Osteocyte (in vitro differentiated cells): ENCODE results near the gene FAM193A. TPM values are rescaled to one million over a fixed set of nuclear protein-coding genes. Genes with fewer than 3 reads are reported as not detected.
A peak's percentile ranks its signal among the peaks of the same experiment; 100 is the strongest.

Source experiments
- DNase-seq: peaks from one replicate; pipeline ENCODE4 v3.0.0; 2021; ENCODE audit warnings: mixed read lengths; ENCODE audit not compliant: unreplicated experiment; ENCODE audit errors: extremely low spot score
- H3K27ac Mint-ChIP-seq: one replicate; pipeline ENCODE4 v1.8.0; 2021; ENCODE audit warnings: mild to moderate bottlenecking, mixed read lengths; ENCODE audit not compliant: unreplicated experiment
- H3K27me3 Mint-ChIP-seq: one replicate; pipeline ENCODE4 v1.8.0; 2021; ENCODE audit warnings: mixed read lengths; ENCODE audit not compliant: unreplicated experiment
- H3K36me3 Mint-ChIP-seq: one replicate; pipeline ENCODE4 v1.8.0; 2021; ENCODE audit warnings: mixed read lengths; ENCODE audit not compliant: unreplicated experiment
- H3K4me1 Mint-ChIP-seq: one replicate; pipeline ENCODE4 v1.8.0; 2021; ENCODE audit warnings: mixed read lengths; ENCODE audit not compliant: unreplicated experiment
- H3K4me3 Mint-ChIP-seq: one replicate; pipeline ENCODE4 v1.8.0; 2021; ENCODE audit warnings: mild to moderate bottlenecking, moderate library complexity, mixed read lengths; ENCODE audit not compliant: unreplicated experiment
- H3K9me3 Mint-ChIP-seq: one replicate; pipeline ENCODE4 v1.8.0; 2021; ENCODE audit warnings: mixed read lengths; ENCODE audit not compliant: unreplicated experiment
- total RNA-seq: library from RNA; stranded (reverse); gene quantifications from 2 replicates; pipeline ENCODE4 v1.2.1, GENCODE V29; 2021
- TF ChIP-seq, protein P1 (sequence below): fragments of 200-600 bp; sonication (generic); IDR thresholded peaks from 2 replicates; pipeline ENCODE4 v1.5.0; 2021; ENCODE audit warnings: antibody characterized with exemption, mild to moderate bottlenecking, moderate library complexity

Gene FAM193A
- total RNA-seq, 1 donor from 2014 or later: 35.3 TPM

DNA sequence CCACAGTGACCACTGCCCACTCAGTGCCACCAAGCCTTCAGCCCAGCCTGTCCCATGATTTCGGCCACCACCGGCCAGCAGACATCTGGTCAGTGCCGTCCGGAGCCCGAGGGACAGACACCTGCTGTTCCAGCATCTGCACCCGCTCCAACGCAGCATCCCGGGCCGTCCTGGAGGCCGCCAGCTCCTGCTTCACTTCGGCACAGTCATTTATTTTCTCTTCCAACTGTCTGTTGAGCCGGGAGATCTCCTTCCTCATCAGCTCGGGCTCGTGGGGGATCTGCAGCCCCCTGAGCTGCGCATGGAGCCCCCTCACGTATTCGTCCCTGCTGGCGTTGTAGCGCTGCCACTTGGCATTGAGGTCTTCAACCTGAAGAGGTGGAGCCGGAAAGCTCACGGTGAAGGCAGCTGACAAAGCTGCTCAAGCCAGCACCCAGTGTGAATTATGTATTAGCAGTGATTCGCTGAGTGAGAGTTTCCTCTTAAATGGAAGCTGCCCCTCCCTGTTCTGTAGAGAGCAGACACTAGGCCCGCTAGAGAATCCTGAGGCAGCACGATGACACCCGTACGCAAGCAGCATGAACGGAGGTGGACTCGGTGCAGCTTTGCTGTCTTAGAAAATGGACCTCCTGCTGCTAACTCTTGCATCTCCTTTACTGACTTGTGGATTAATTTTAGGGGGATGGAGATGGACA is 208.3 kb downstream of the FAM193A start:
- DNase-seq: no peak
- Mint-ChIP-seq H3K27me3 (no peaks in the 10 kb centered on the region), H3K36me3 (peaks cover 26% of the 10 kb centered on the region), H3K4me3 (no peak overlapping the region), H3K9me3 (no peaks in the 10 kb centered on the region), H3K27ac (no peak overlapping the region), H3K4me1 (peaks cover 24% of the 10 kb centered on the region)
- TF ChIP-seq, protein P1, sequence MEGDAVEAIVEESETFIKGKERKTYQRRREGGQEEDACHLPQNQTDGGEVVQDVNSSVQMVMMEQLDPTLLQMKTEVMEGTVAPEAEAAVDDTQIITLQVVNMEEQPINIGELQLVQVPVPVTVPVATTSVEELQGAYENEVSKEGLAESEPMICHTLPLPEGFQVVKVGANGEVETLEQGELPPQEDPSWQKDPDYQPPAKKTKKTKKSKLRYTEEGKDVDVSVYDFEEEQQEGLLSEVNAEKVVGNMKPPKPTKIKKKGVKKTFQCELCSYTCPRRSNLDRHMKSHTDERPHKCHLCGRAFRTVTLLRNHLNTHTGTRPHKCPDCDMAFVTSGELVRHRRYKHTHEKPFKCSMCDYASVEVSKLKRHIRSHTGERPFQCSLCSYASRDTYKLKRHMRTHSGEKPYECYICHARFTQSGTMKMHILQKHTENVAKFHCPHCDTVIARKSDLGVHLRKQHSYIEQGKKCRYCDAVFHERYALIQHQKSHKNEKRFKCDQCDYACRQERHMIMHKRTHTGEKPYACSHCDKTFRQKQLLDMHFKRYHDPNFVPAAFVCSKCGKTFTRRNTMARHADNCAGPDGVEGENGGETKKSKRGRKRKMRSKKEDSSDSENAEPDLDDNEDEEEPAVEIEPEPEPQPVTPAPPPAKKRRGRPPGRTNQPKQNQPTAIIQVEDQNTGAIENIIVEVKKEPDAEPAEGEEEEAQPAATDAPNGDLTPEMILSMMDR: no peak

DNA sequence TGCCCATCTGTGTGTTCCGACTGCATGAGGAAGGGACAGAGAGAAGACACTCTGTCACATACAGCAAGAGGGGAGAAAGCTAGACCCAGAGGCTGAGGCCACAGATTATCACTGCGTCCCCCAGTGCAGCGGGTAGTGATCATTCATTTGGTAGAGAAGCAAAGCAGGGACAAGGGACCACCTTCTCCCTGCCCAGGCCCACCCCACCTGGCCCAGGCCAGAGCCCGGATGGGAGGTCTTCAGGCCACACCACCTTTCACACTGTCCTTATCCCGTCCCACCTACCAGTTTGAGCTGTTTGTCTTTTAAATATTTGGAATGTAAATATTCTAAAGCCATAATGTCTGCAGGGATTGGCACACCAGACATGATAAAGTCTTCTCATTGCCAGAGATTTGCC is 209.1 kb downstream of the FAM193A start:
- peaks cover 24% of the 10 kb centered on the region for H3K4me1 Mint-ChIP-seq
- TF ChIP-seq, protein P1: no peak
- H3K27me3 Mint-ChIP-seq: no peaks in the 10 kb centered on the region
- H3K9me3 Mint-ChIP-seq: no peaks in the 10 kb centered on the region
- H3K27ac Mint-ChIP-seq: peak overlapping the region; percentile 61
- H3K36me3 Mint-ChIP-seq: peaks cover 25% of the 10 kb centered on the region
- no peak overlapping the region for H3K4me3 Mint-ChIP-seq
- DNase-seq: no peak

DNA sequence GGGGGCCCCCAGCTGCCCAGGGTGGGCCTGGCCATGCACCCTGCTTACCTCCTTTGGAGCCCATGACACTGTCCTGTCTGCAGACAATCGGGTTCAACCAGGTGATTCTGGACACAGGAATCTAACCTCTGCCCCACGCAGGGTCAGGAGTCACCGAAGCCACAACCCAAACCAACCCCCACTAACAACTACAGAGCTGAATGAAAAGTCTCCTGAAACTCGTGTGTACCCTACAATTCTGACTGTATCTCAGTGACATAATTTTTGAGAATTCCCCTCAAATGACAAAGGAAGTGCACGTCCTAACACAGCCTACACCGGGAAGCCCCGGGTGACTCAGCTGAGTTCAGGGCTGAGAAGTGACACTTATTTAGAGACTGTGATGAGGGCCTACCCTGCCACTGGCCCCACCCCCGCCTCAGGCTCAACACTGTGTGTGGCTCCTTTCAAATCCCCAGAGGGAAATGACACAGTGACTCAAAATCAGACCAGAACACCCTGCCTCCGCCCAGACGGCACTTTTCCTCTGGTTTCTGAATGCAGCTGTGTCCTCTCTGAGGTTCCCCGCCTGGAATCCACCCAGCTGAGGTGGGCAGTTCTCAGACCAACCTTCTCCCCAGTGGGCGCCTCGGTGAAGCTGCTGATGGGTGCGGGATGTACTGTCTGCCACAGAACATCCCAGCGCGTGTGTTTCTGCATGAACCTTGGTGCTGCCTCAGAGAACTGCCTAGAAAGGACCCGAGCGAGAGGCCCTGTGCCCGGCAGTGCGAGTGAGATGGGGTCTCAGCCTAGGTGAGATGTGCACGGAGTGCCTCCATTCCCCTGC is 209.7 kb downstream of the FAM193A start:
- Mint-ChIP-seq H3K27ac (peak overlapping the region; percentile 61), H3K4me3 (no peak overlapping the region), H3K27me3 (no peaks in the 10 kb centered on the region), H3K4me1 (peaks cover 24% of the 10 kb centered on the region), H3K36me3 (peaks cover 25% of the 10 kb centered on the region), H3K9me3 (no peaks in the 10 kb centered on the region)
- TF ChIP-seq, protein P1: no peak
- DNase-seq: no peak

DNA sequence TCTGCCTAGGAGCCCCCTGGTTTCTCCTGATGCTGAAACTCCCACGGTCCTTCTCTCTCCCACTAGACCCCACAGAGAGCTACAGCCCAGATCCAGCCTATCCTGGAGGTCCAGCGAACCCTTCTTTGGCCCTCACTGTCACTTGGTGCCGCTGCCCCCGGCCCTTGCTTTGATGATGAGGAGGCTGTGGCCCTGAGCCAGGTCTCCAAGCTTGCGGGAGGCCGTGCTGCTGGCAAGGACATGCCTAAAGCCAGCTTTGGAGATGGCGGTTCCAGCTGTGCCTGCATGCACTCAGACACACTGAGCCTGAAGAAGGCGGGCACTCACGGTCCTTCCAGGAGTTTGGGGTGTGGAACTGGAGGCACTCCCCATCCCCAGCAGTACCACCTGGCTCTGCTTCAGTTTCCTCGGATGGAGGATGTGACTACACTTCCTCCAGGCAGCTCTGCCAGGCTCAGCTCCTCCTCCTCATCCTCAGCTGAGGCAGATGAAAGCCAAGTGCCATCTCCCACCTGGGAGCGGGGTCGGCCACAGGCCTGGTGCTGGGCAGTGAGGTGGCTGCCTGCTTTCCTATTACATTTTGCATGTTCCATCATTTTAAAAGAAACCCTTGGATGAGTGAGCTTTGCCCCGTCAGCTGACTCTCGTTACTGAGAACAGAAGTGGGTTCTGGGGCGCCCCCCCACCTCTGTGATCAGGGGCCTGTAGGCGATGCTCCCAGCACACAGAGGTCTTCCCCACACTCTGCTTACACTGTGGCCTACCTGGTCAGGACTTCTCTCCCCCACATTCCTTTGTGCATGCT is 210.6 kb downstream of the FAM193A start:
- H3K4me3 Mint-ChIP-seq: no peak overlapping the region

More for the DNA sequence above, 210.6 kb downstream of the FAM193A start:
- Mint-ChIP-seq H3K36me3 (peaks cover 25% of the 10 kb centered on the region), H3K4me1 (peaks cover 20% of the 10 kb centered on the region), H3K27ac (peak overlapping the region; percentile 29), H3K9me3 (no peaks in the 10 kb centered on the region), H3K27me3 (no peaks in the 10 kb centered on the region)
- TF ChIP-seq, protein P1: no peak
- DNase-seq: no peak
